ENCODE results near the gene KCNG1.
"Not testable (repeated sequence)": the region's sequence is repeated elsewhere in the genome, so short reads cannot be mapped to it uniquely, and the experiment has no call there.

Gene KCNG1

GRCh38 chr20:50980851-50981713 is 41.8 kb downstream of the KCNG1 start:
- no peak for FAIRE-seq

GRCh38 chr20:50980071-50980681 is 42.7 kb downstream of the KCNG1 start:
- FAIRE-seq = no peak

- FAIRE-seq = not testable (repeated sequence)
Measured at GRCh38 chr20:50978533-50978932, 44.4 kb downstream of the KCNG1 start.

GRCh38 chr20:50977066-50978021 is 45.6 kb downstream of the KCNG1 start:
- FAIRE-seq = no peak

- FAIRE-seq = no peak
Measured at GRCh38 chr20:50975701-50976330, 47.1 kb downstream of the KCNG1 start.

GRCh38 chr20:50969912-50970311 is 53.0 kb downstream of the KCNG1 start:
- no peak for FAIRE-seq

- FAIRE-seq = no peak
Measured at GRCh38 chr20:50969435-50969834, 53.5 kb downstream of the KCNG1 start.

GRCh38 chr20:50968289-50968688 is 54.6 kb downstream of the KCNG1 start:
- no peak for FAIRE-seq

GRCh38 chr20:50967586-50967985 is 55.3 kb downstream of the KCNG1 start:
- no peak for FAIRE-seq

GRCh38 chr20:50959543-50960126 is 63.3 kb downstream of the KCNG1 start:
- FAIRE-seq = no peak

- peak; percentile 23 for FAIRE-seq
Measured at GRCh38 chr20:50958615-50959542, 64.0 kb downstream of the KCNG1 start, which contains the start of gene MOCS3. MOCS3 (plus strand) TSS chr20:50958818; CDS start chr20:50958843, 25 bp downstream.

GRCh38 chr20:50957798-50958614 is 64.9 kb downstream of the KCNG1 start, which contains the start of gene DPM1:
DPM1 (minus strand) TSS chr20:50958532; CDS start chr20:50958523, 9 bp downstream.
- FAIRE-seq = no peak

GRCh38 chr20:50957276-50957675 is 65.6 kb downstream of the KCNG1 start:
- no peak for FAIRE-seq

- FAIRE-seq = no peak
Measured at GRCh38 chr20:50953821-50954220, 69.1 kb downstream of the KCNG1 start.
